Heart left ventricle (tissue), 16 donors: ENCODE results near the gene BAK1. TPM values are rescaled to one million over a fixed set of nuclear protein-coding genes. Genes with fewer than 3 reads are reported as not detected.
"Not testable (repeated sequence)": the region's sequence is repeated elsewhere in the genome, so short reads cannot be mapped to it uniquely, and the experiment has no call there.

Experiments used
- ATAC-seq, 4 donors: fragments of 200-7000 bp; cut with Tn5 transposase; one replicate each; pipeline ENCODE4 v1.9.1; 2020 to 2022; ENCODE audit warnings: moderate library complexity in 4 of 4, mild to moderate bottlenecking in 3 of 4, moderate number of reproducible peaks in 1 of 4
- DNase-seq, 5 donors: peaks; one replicate each; pipeline ENCODE4 v3.0.0-alpha.2; 2020
- H3K27ac ChIP-seq, 12 donors: fragments of 200-600 bp; sonication (generic) in 4 of 12; one replicate each; pipeline versions ENCODE4 v1.5.0 to v1.8.0; 2016 to 2022; ENCODE audit warnings: mild to moderate bottlenecking in 2 of 12
- H3K27me3 ChIP-seq, 9 donors: fragments of 200-600 bp; sonication (generic) in 2 of 9; one replicate each; pipeline versions ENCODE4 v1.5.1 to v1.8.0; 2016 to 2022; ENCODE audit warnings: mild to moderate bottlenecking in 3 of 9
- H3K36me3 ChIP-seq, 9 donors: fragments of 200-600 bp; sonication (generic) in 2 of 9; one replicate each; pipeline versions ENCODE4 v1.5.0 to v1.8.0; 2018 to 2022; ENCODE audit warnings: mild to moderate bottlenecking in 2 of 9
- H3K4me1 ChIP-seq, 12 donors: fragments of 200-600 bp; sonication (generic) in 4 of 12; one replicate each; pipeline versions ENCODE4 v1.5.0 to v1.8.0; 2016 to 2022; ENCODE audit warnings: mild to moderate bottlenecking in 3 of 12
- H3K4me3 ChIP-seq, 12 donors: fragments of 200-600 bp; sonication (generic) in 4 of 12; one replicate each; pipeline versions ENCODE4 v1.5.0 to v1.8.0; 2017 to 2022; ENCODE audit warnings: mild to moderate bottlenecking in 9 of 12, moderate library complexity in 4 of 12
- H3K9me3 ChIP-seq, 12 donors: fragments of 200-600 bp; sonication (generic) in 4 of 12; one replicate each; pipeline versions ENCODE4 v1.5.0 to v1.8.0; 2016 to 2022; ENCODE audit warnings: mild to moderate bottlenecking in 1 of 12
- CTCF ChIP-seq, 12 donors: fragments of 200-600 bp; sonication (generic) in 4 of 12; IDR thresholded peaks; one replicate each; pipeline versions ENCODE4 v1.5.0 to v1.8.0; 2018 to 2022; ENCODE audit warnings: antibody characterized with exemption in 12 of 12, mild to moderate bottlenecking in 5 of 12
- POLR2A ChIP-seq, 2 donors: fragments of 450-650 bp; IDR thresholded peaks; one replicate each; pipeline ENCODE4 v1.6.1; 2017; ENCODE audit warnings: antibody characterized with exemption in 2 of 2, mild to moderate bottlenecking in 2 of 2, moderate library complexity in 2 of 2
- WGBS, 4 donors: extraction: QIAGEN DNeasy Blood & Tissue Kit in 2 of 4; methylation state at CpG; one replicate each; pipeline versions ENCODE4 v1.1.5 to v1.1.7; 2013 to 2018; 5-methylcytosine and 5-hydroxymethylcytosine counted together
- intact Hi-C, 10 donors: fragments of 100-400 bp; cut with DNase I; formaldehyde crosslinking; loops; one replicate each; pipeline versions ENCODE4 v1.11.1 to v1.14.2; 2022
- polyA plus RNA-seq, 2 donors: library from polyadenylated mRNA; stranded (reverse); fragments of 200-250 nt; gene quantifications; one replicate each; pipeline ENCODE4 v1.2.3, GENCODE V29; 2013
- total RNA-seq, 9 donors: library from RNA; depleted of rRNA in 2 of 9; stranded (reverse); fragments of >200 nt in 2 of 9; fragmentation: NEBNext Ultra II Directional in 3 of 9; extraction: Animal tissue kit (Norgen Biotek cat#: 25700) in 3 of 9; gene quantifications; one replicate each; pipeline versions ENCODE4 v1.1.0 to v1.2.4, GENCODE V29; 2016 to 2023
- donor health status: ischemic (EF 13 %, LVEDD 7.1; RV severe dilation, severe dysfunction).
- donor health status: healthy with polysubstance abuse.
- donor health status: DM: no; HTN: yes; CAD: no.
- donor health status: DM: no; HTN: no; CAD: no.
- donor health status: ischemic (EF 25% LVEDD 6.9; RV normal size, moderate dysfunction).
- donor health status: ischemic (EF 25% LVEDD 5.7; RV mildly dilated, moderate dysfunction).
- donor health status: healthy.
- donor health status: DM: yes; HTN: yes; CAD: no.
- donor health status: ischemic (EF 35%, LVEDD 5.7; RV mildly dilated, moderate dysfunction).
- donor health status: nonischemic (EF 11% LVEDD 7.7; RV severe dilation, severe dysfunction).
- donor health status: DM: yes; HTN: yes; CAD: no.
- donor health status: PGD.
- donor health status: ischemic (EF 29% LVEDD 5.4; RV normal size, mild dysfunction).
- donor health status: nonischemic (EF 23%, LVEDD 6.1; RV moderate dilation, normal function).

BAK1 gene
- total and polyA plus RNA-seq, 11 donors = 13.9 to 55.3 (median 18.9) TPM

- no peak overlapping the region for H3K27ac ChIP-seq
- intact Hi-C loops = no loop called here
- no peak for TF ChIP-seq CTCF (IDR thresholded peaks at IDR 0.05)
- TF ChIP-seq POLR2A (IDR thresholded peaks at IDR 0.05) = no peak
- no peak for DNase-seq
- WGBS, 4 donors = 77 to 94% (median 85%) methylated on average over 8 of the region's 8 CpGs
- H3K27me3 ChIP-seq = no peaks in the 10 kb centered on the region
- H3K4me1 ChIP-seq = peaks cover 0 to 5% (median 0%) of the 10 kb centered on the region in 12 donors
- no peak for ATAC-seq
- H3K36me3 ChIP-seq = no peaks in the 10 kb centered on the region
- no peaks in the 10 kb centered on the region for H3K9me3 ChIP-seq
- no peak overlapping the region for H3K4me3 ChIP-seq
These were observed 30.9 kb downstream of the BAK1 start for GRCh38 chr6:33549196-33549595.

DNA sequence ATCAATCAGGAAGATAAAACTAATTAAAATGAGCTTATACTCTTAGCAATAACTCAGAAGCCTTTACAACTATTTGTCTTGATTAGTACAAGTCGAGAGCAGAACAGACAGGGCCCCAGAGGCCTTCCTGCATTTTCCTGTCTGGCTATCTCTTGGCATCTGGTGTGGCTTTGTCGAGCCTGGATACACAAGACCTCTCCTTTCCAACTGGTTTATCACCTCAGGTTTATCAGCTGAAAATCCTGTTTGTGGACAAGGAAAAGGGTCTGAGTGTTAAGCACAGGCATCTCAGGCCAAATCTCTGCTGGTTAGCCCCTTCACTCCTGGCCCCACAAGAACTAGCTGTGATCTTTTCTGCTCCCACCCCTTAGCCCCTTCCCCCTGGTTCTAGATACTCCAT lies 32.6 kb downstream of the BAK1 start:
- peaks cover 0 to 5% (median 0%) of the 10 kb centered on the region in 12 donors for H3K4me1 ChIP-seq
- H3K4me3 ChIP-seq = no peak overlapping the region
- no peak for ATAC-seq
- no peaks in the 10 kb centered on the region for H3K36me3 ChIP-seq
- no peak for DNase-seq
- H3K27ac ChIP-seq = no peak overlapping the region
- H3K9me3 ChIP-seq = no peaks in the 10 kb centered on the region
- TF ChIP-seq POLR2A (IDR thresholded peaks at IDR 0.05) (no peak), CTCF (IDR thresholded peaks at IDR 0.05) (no peak)
- H3K27me3 ChIP-seq = no peaks in the 10 kb centered on the region
- intact Hi-C loops = no loop called here
- WGBS, 4 donors = 22 to 31% (median 25%) methylated on average over 2 of the region's 2 CpGs

GRCh38 chr6:33546766-33547165 lies 33.3 kb downstream of the BAK1 start:
- H3K27ac ChIP-seq = no peak overlapping the region
- WGBS, 4 donors = 84 to 87% (median 86%) methylated on average over 5 of the region's 5 CpGs

DNA sequence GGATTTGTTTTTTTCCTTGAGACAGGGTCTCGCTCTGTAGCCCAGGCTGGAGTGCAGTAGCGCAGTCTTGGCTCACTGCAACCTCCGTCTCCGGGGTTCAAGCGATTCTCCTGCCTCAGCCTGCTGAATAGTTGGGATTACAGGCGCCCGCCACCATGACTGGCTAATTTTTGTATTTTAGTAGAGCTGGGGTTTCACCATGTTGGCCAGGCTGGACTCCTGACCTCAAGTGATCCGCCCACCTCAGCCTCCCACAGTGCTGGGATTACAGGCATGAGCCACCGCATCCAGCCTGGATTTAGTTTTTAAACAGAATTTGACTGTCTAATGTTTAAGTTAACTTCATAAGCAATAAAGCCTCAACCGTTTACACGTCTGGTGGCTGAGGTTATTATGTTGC lies 34.8 kb downstream of the BAK1 start:
- ATAC-seq, H3K36me3 ChIP-seq, DNase-seq, H3K9me3 ChIP-seq, H3K27me3 ChIP-seq, intact Hi-C loops, H3K27ac ChIP-seq, H3K4me1 ChIP-seq, H3K4me3 ChIP-seq: not testable (repeated sequence)
- 88 to 96% (median 90%) methylated on average over 11 of the region's 11 CpGs for WGBS, 4 donors

More at GRCh38 chr6:33546766-33547165, 33.3 kb downstream of the BAK1 start:
- Histone ChIP-seq H3K4me1 (peaks cover 0 to 5% (median 0%) of the 10 kb centered on the region in 12 donors), H3K27me3 (no peaks in the 10 kb centered on the region), H3K36me3 (no peaks in the 10 kb centered on the region), H3K4me3 (no peak overlapping the region), H3K9me3 (no peaks in the 10 kb centered on the region)
- intact Hi-C loops = no loop called here
- DNase-seq (no peak), ATAC-seq (no peak)
- TF ChIP-seq POLR2A (IDR thresholded peaks at IDR 0.05) (no peak), CTCF (IDR thresholded peaks at IDR 0.05) (no peak)

GRCh38 chr6:33543116-33543515 lies 37.0 kb downstream of the BAK1 start:
- TF ChIP-seq CTCF (IDR thresholded peaks at IDR 0.05) = no peak
- TF ChIP-seq POLR2A (IDR thresholded peaks at IDR 0.05) = no peak
- Histone ChIP-seq H3K4me3 (no peak overlapping the region), H3K4me1 (peaks cover 0 to under 1% (median 0%) of the 10 kb centered on the region in 12 donors), H3K36me3 (no peaks in the 10 kb centered on the region), H3K27me3 (no peaks in the 10 kb centered on the region), H3K27ac (no peak overlapping the region), H3K9me3 (no peaks in the 10 kb centered on the region)
- WGBS, 4 donors = 78 to 93% (median 84%) methylated on average over 4 of the region's 4 CpGs
- no peak for DNase-seq
- intact Hi-C loops = no loop called here
- ATAC-seq = no peak
